ENCODE data around the gene LBH.

The LBH gene

GRCh38 chr2:30287190-30287840 lies 56.0 kb downstream of the LBH start:
- in situ Hi-C loops (cut with MboI; ENCODE audit: low pct_unique_long_range_greater_than_20kb, low sequenced_read_pairs) = no loop called here
- DNase-seq = no peak

- in situ Hi-C loops (cut with MboI; ENCODE audit: low pct_unique_long_range_greater_than_20kb, low sequenced_read_pairs) = no loop called here
- peak; percentile 48 for DNase-seq
Measured at GRCh38 chr2:30287857-30288513, 56.7 kb downstream of the LBH start.

GRCh38 chr2:30288561-30288960 lies 57.2 kb downstream of the LBH start:
- DNase-seq = no peak
- in situ Hi-C loops (cut with MboI; ENCODE audit: low pct_unique_long_range_greater_than_20kb, low sequenced_read_pairs) = no loop called here

- DNase-seq = peak; percentile 85
- in situ Hi-C loops (cut with MboI; ENCODE audit: low pct_unique_long_range_greater_than_20kb, low sequenced_read_pairs) = no loop called here
Measured at GRCh38 chr2:30293303-30293921, 62.1 kb downstream of the LBH start.

- no peak for DNase-seq
- in situ Hi-C loops (cut with MboI; ENCODE audit: low pct_unique_long_range_greater_than_20kb, low sequenced_read_pairs) = no loop called here
Measured at GRCh38 chr2:30294133-30294532, 62.8 kb downstream of the LBH start.

- in situ Hi-C loops (cut with MboI; ENCODE audit: low pct_unique_long_range_greater_than_20kb, low sequenced_read_pairs) = no loop called here
- no peak for DNase-seq
Measured at GRCh38 chr2:30296496-30296895, 65.2 kb downstream of the LBH start.

- in situ Hi-C loops (cut with MboI; ENCODE audit: low pct_unique_long_range_greater_than_20kb, low sequenced_read_pairs) = no loop called here
- DNase-seq = peak; percentile 4
Measured at GRCh38 chr2:30298302-30298701, 67.0 kb downstream of the LBH start.

GRCh38 chr2:30300122-30300455 lies 68.8 kb downstream of the LBH start:
- no peak for DNase-seq

GRCh38 chr2:30300456-30301221 lies 69.3 kb downstream of the LBH start:
- DNase-seq = no peak
- in situ Hi-C loops (cut with MboI; ENCODE audit: low pct_unique_long_range_greater_than_20kb, low sequenced_read_pairs) = no loop called here

More at GRCh38 chr2:30300122-30300455, 68.8 kb downstream of the LBH start:
- in situ Hi-C loops (cut with MboI; ENCODE audit: low pct_unique_long_range_greater_than_20kb, low sequenced_read_pairs) = no loop called here

GRCh38 chr2:30301551-30301950 lies 70.2 kb downstream of the LBH start:
- in situ Hi-C loops (cut with MboI; ENCODE audit: low pct_unique_long_range_greater_than_20kb, low sequenced_read_pairs) = no loop called here
- DNase-seq = no peak

GRCh38 chr2:30302566-30302965 lies 71.2 kb downstream of the LBH start:
- in situ Hi-C loops (cut with MboI; ENCODE audit: low pct_unique_long_range_greater_than_20kb, low sequenced_read_pairs) = no loop called here
- no peak for DNase-seq

GRCh38 chr2:30303095-30303494 lies 71.8 kb downstream of the LBH start:
- in situ Hi-C loops (cut with MboI; ENCODE audit: low pct_unique_long_range_greater_than_20kb, low sequenced_read_pairs) = no loop called here
- DNase-seq = no peak

GRCh38 chr2:30305235-30305634 lies 73.9 kb downstream of the LBH start:
- in situ Hi-C loops (cut with MboI; ENCODE audit: low pct_unique_long_range_greater_than_20kb, low sequenced_read_pairs) = no loop called here

GRCh38 chr2:30306522-30306921 lies 75.2 kb downstream of the LBH start:
- no peak for DNase-seq
- in situ Hi-C loops (cut with MboI; ENCODE audit: low pct_unique_long_range_greater_than_20kb, low sequenced_read_pairs) = no loop called here

More at GRCh38 chr2:30305235-30305634, 73.9 kb downstream of the LBH start:
- no peak for DNase-seq

- no peak for DNase-seq
- in situ Hi-C loops (cut with MboI; ENCODE audit: low pct_unique_long_range_greater_than_20kb, low sequenced_read_pairs) = no loop called here
Measured at GRCh38 chr2:30308280-30308679, 76.9 kb downstream of the LBH start.

Data from KBM-7 (cell line).